ENCODE results near the gene ZDHHC6. TPM values are rescaled to one million over a fixed set of nuclear protein-coding genes. Genes with fewer than 3 reads are reported as not detected.

Gene ZDHHC6
- total and polyA plus RNA-seq, 2 donors (not counting 1 experiment from before 2014, with no cell fraction given) = 30.5 to 61.2 TPM

DNA sequence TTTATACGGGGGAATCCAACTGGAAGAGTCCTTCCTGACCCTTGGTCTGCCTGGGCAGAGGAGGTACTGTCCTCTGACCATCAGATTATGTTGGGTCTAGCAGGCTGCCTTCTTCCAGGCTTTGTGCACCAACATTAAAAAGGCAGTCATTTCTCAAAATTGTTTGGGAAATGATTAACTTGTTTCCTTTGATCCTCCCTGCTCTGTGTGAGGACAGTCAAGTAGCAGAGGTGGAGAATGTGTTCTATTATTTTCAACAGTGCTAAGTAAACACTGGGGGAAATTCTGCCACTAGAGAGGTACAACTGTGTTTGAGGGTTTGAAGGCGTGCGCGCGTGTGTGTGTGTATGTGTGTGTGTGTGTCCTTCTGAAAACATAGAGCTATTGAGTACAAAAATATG lies 52.2 kb downstream of the ZDHHC6 start:
- Mint-ChIP-seq H3K27me3 (no peaks in the 10 kb centered on the region), H3K27ac (peak overlapping the region; percentile 43), H3K9me3 (ENCODE audit: insufficient read depth) (no peaks in the 10 kb centered on the region), H3K4me3 (no peak overlapping the region), H3K4me1 (peaks cover 7% of the 10 kb centered on the region)
- Histone ChIP-seq H3K27ac (ENCODE audit: low read length in 2 of 2) (no peak overlapping the region), H3K9me3 (ENCODE audit: control extremely low read depth in 1 of 3, control insufficient read depth in 2 of 3, insufficient read depth in 1 of 3, low read length in 2 of 3) (no peaks in the 10 kb centered on the region), H4K20me1 (ENCODE audit: control insufficient read depth, insufficient read depth, low read length, poor library complexity, severe bottlenecking) (peaks cover 36% of the 10 kb centered on the region), H3K4me3 (ENCODE audit: control extremely low read depth in 1 of 5, extremely low read depth in 1 of 5, insufficient read depth in 1 of 5, low read depth in 2 of 5, low read length in 4 of 5) (no peak overlapping the region), H3K36me3 (replicated peaks in 1 of 2; ENCODE audit: control extremely low read depth in 1 of 2, control insufficient read depth in 1 of 2, extremely low read depth in 1 of 2, insufficient read depth in 2 of 2, low read length in 1 of 2) (peaks cover 10 to 54% of the 10 kb centered on the region in 2 experiments), H3K79me2 (ENCODE audit: control insufficient read depth, insufficient read depth, low read length) (peaks cover 21% of the 10 kb centered on the region), H2AFZ (ENCODE audit: insufficient read depth, low read depth, low read length, poor library complexity, severe bottlenecking) (no peak overlapping the region), H3K27me3 (replicated peaks in 1 of 4; ENCODE audit: control extremely low read depth in 1 of 4, control insufficient read depth in 3 of 4, insufficient read depth in 4 of 4, low read length in 3 of 4) (no peaks in the 10 kb centered on the region), H3K4me2 (replicated peaks; ENCODE audit: low read depth, low read length, poor library complexity, severe bottlenecking) (no peak overlapping the region), H3K9ac (ENCODE audit: low read length) (no peak overlapping the region), H3K4me1 (ENCODE audit: control insufficient read depth in 2 of 2, insufficient read depth in 2 of 2, low read length in 2 of 2) (peaks cover under 1 to 3% of the 10 kb centered on the region in 2 donors)
- intact Hi-C loops (cut with micrococcal nuclease) = no loop called here
- ChIA-PET CTCF (no interaction called here), POLR2A (no interaction called here)
- 100% methylated on average over 1 of the region's 5 CpGs for WGBS (ENCODE audit: insufficient coverage)
- ATAC-seq (ENCODE audit: low read depth) = no peak
- no peak for TF ChIP-seq EZH2 (IDR thresholded peaks at IDR 0.05; ENCODE audit: borderline replicate concordance, insufficient read depth, low read depth, low read length, poor library complexity, severe bottlenecking)
- TF ChIP-seq, protein P1, sequence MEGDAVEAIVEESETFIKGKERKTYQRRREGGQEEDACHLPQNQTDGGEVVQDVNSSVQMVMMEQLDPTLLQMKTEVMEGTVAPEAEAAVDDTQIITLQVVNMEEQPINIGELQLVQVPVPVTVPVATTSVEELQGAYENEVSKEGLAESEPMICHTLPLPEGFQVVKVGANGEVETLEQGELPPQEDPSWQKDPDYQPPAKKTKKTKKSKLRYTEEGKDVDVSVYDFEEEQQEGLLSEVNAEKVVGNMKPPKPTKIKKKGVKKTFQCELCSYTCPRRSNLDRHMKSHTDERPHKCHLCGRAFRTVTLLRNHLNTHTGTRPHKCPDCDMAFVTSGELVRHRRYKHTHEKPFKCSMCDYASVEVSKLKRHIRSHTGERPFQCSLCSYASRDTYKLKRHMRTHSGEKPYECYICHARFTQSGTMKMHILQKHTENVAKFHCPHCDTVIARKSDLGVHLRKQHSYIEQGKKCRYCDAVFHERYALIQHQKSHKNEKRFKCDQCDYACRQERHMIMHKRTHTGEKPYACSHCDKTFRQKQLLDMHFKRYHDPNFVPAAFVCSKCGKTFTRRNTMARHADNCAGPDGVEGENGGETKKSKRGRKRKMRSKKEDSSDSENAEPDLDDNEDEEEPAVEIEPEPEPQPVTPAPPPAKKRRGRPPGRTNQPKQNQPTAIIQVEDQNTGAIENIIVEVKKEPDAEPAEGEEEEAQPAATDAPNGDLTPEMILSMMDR (IDR thresholded peaks at IDR 0.05) = no peak
- no peak for DNase-seq

DNA sequence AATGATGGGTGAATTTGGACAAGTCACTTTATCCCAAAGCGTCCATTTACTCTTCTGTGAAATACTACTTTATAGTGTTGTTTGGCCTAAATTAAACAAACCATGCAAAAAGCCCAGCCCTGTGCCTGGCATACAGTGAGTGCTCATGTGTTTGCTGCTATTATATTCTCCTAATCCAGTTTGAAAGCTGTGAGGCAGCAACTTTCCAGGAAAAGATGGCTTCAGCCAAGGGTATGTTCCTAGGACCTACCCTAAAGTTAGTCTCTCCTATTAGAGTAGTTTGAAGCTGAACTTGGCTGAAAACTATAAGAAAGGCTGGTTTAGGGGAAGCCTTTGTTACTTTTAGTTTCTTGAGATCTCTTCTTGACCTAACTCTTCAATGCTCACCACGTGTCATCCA lies 52.9 kb downstream of the ZDHHC6 start:
- Histone ChIP-seq H3K36me3 (replicated peaks in 1 of 2; ENCODE audit: control extremely low read depth in 1 of 2, control insufficient read depth in 1 of 2, extremely low read depth in 1 of 2, insufficient read depth in 2 of 2, low read length in 1 of 2) (peaks cover 6 to 48% of the 10 kb centered on the region in 2 experiments), H4K20me1 (ENCODE audit: control insufficient read depth, insufficient read depth, low read length, poor library complexity, severe bottlenecking) (peaks cover 40% of the 10 kb centered on the region), H3K9me3 (ENCODE audit: control extremely low read depth in 1 of 3, control insufficient read depth in 2 of 3, insufficient read depth in 1 of 3, low read length in 2 of 3) (no peaks in the 10 kb centered on the region), H3K4me3 (ENCODE audit: control extremely low read depth in 1 of 5, extremely low read depth in 1 of 5, insufficient read depth in 1 of 5, low read depth in 2 of 5, low read length in 4 of 5) (no peak overlapping the region), H3K4me2 (replicated peaks; ENCODE audit: low read depth, low read length, poor library complexity, severe bottlenecking) (no peak overlapping the region), H3K9ac (ENCODE audit: low read length) (no peak overlapping the region), H2AFZ (ENCODE audit: insufficient read depth, low read depth, low read length, poor library complexity, severe bottlenecking) (no peak overlapping the region), H3K27me3 (replicated peaks in 1 of 4; ENCODE audit: control extremely low read depth in 1 of 4, control insufficient read depth in 3 of 4, insufficient read depth in 4 of 4, low read length in 3 of 4) (no peaks in the 10 kb centered on the region), H3K79me2 (ENCODE audit: control insufficient read depth, insufficient read depth, low read length) (peaks cover 23% of the 10 kb centered on the region), H3K4me1 (ENCODE audit: control insufficient read depth in 2 of 2, insufficient read depth in 2 of 2, low read length in 2 of 2) (peaks cover 6 to 9% of the 10 kb centered on the region in 2 donors), H3K27ac (ENCODE audit: low read length in 2 of 2) (no peak overlapping the region)
- no peaks in the 10 kb centered on the region for H3K27me3 Mint-ChIP-seq
- intact Hi-C loops (cut with micrococcal nuclease) = no loop called here
- no peak for DNase-seq
- ChIA-PET CTCF (no interaction called here), POLR2A (interaction anchor here (0.8 kb wide), 1 partner anchor 19 kb away, joined by 5 read pairs; no protein-coding TSS in a partner anchor)
- ATAC-seq (ENCODE audit: low read depth) = no peak
- H3K27ac Mint-ChIP-seq = peak overlapping the region; percentile 43
- no peaks in the 10 kb centered on the region for H3K9me3 Mint-ChIP-seq (ENCODE audit: insufficient read depth)
- no peak overlapping the region for H3K4me3 Mint-ChIP-seq
- WGBS (ENCODE audit: insufficient coverage) = no CpG with 5 or more reads among the region's 2 CpGs
- peaks cover 14% of the 10 kb centered on the region for H3K4me1 Mint-ChIP-seq
- TF ChIP-seq EZH2 (IDR thresholded peaks at IDR 0.05; ENCODE audit: borderline replicate concordance, insufficient read depth, low read depth, low read length, poor library complexity, severe bottlenecking) = no peak
- TF ChIP-seq, protein P1 (IDR thresholded peaks at IDR 0.05) = no peak

Measured in B cell (primary cell).